Sigmoid colon (tissue), 7 donors: ENCODE measurements around the gene PAPOLG. TPM values are rescaled to one million over a fixed set of nuclear protein-coding genes. Genes with fewer than 3 reads are reported as not detected.

Experiments
- DNase-seq: peaks from one replicate; pipeline ENCODE4 v3.0.0-alpha.2; 2019
- H3K27ac ChIP-seq, 4 donors: fragments of 200-600 bp; sonication (generic); one replicate each; pipeline ENCODE4 v1.5.1; 2016 to 2019; ENCODE audit warnings: mild to moderate bottlenecking in 1 of 4
- H3K27me3 ChIP-seq, 3 donors: fragments of 200-600 bp; sonication (generic); one replicate each; pipeline ENCODE4 v1.5.1; 2019; ENCODE audit warnings: mild to moderate bottlenecking in 1 of 3
- H3K36me3 ChIP-seq, 4 donors: fragments of 200-600 bp; sonication (generic); one replicate each; pipeline ENCODE4 v1.5.1; 2016 to 2019
- H3K4me1 ChIP-seq, 4 donors: fragments of 200-600 bp; sonication (generic); one replicate each; pipeline ENCODE4 v1.5.1; 2017 to 2019
- H3K4me3 ChIP-seq, 4 donors: fragments of 200-600 bp; sonication (generic); one replicate each; pipeline ENCODE4 v1.5.1; 2017 to 2019; ENCODE audit warnings: mild to moderate bottlenecking in 2 of 4, moderate library complexity in 1 of 4
- H3K9me3 ChIP-seq, 4 donors: fragments of 200-600 bp in 3 of 4; sonication (generic) in 3 of 4; one replicate each; pipeline versions ENCODE4 v1.5.1 to v1.6.1; 2013 to 2019
- CTCF ChIP-seq, 4 experiments: fragments of 450-650 bp in 3 of 4; fragments of 200-600 bp in 1 of 4; IDR thresholded peaks; one replicate each; pipeline ENCODE4 v1.5.1; 2016 to 2019; ENCODE audit warnings: antibody characterized with exemption in 4 of 4, mild to moderate bottlenecking in 3 of 4, moderate library complexity in 2 of 4
- EP300 ChIP-seq, 4 donors: sonication (generic); formaldehyde crosslinking; IDR thresholded peaks; one replicate each; pipeline ENCODE4 v1.6.1; 2017; ENCODE audit warnings: antibody characterized with exemption in 4 of 4
- POLR2A ChIP-seq, 2 donors: fragments of 450-650 bp; IDR thresholded peaks; one replicate each; pipeline ENCODE4 v1.6.1; 2016; ENCODE audit warnings: antibody characterized with exemption in 2 of 2, mild to moderate bottlenecking in 2 of 2, moderate library complexity in 2 of 2
- POLR2AphosphoS5 ChIP-seq, 4 donors: sonication (generic); formaldehyde crosslinking; IDR thresholded peaks; one replicate each; pipeline ENCODE4 v1.6.1; 2017; ENCODE audit warnings: antibody characterized with exemption in 4 of 4
- WGBS, 2 donors: extraction: QIAGEN DNeasy Blood & Tissue Kit; methylation state at CpG; one replicate each; pipeline ENCODE4 v1.1.7; 2013; 5-methylcytosine and 5-hydroxymethylcytosine counted together
- intact Hi-C: fragments of 100-400 bp; cut with DNase I; formaldehyde crosslinking; loops from one replicate; pipeline ENCODE4 v1.15.1; 2023
- polyA plus RNA-seq, 3 donors: library from polyadenylated mRNA; stranded (reverse); fragments of 200-250 nt; gene quantifications; one replicate each; pipeline ENCODE4 v1.2.3, GENCODE V29; 2013
- small RNA-seq, 3 donors: library from RNA; depleted of rRNA; stranded (forward); fragments of <200 nt; gene quantifications; one replicate each; pipeline ENCODE3, GENCODE V24; 2016
- total RNA-seq, 4 donors: library from RNA; depleted of rRNA; stranded (reverse); fragments of >200 nt; gene quantifications; one replicate each; pipeline ENCODE4 v1.1.0, GENCODE V29; 2016
- donor health status: healthy with polysubstance abuse.
- donor health status: Bipolar disorder and iron deficiency.
- donor health status: healthy.

The PAPOLG gene
- total and polyA plus RNA-seq, 7 donors: 3.6 to 16.1 (median 10.7) TPM

- TF ChIP-seq CTCF (IDR thresholded peaks at IDR 0.05) (no peak), POLR2AphosphoS5 (IDR thresholded peaks at IDR 0.05) (no peak), EP300 (IDR thresholded peaks at IDR 0.05) (no peak), POLR2A (IDR thresholded peaks at IDR 0.05) (no peak)
- H3K4me1 ChIP-seq: no peaks in the 10 kb centered on the region
- WGBS, 2 donors: 89 to 94% methylated on average over 6 of the region's 6 CpGs
- no peaks in the 10 kb centered on the region for H3K9me3 ChIP-seq
- H3K27ac ChIP-seq: no peak overlapping the region
- intact Hi-C loops: no loop called here
- H3K4me3 ChIP-seq: no peak overlapping the region
- H3K27me3 ChIP-seq: no peaks in the 10 kb centered on the region
- H3K36me3 ChIP-seq: no peaks in the 10 kb centered on the region
- no peak for DNase-seq
These were observed 91.8 kb downstream of the PAPOLG start for GRCh38 chr2:60847854-60848253.

Small RNA genes lying within 50 kb of the gene (small RNA-seq; reads per million reads assigned to genes)
- gene RN7SL632P (0 to 0.06 (median 0) reads per million in 3 donors), gene RNU6-612P (0 reads per million in 3 donors)

Other genes starting within 250 kb of the PAPOLG start
- gene BCL11A, start 202.6 kb upstream of the PAPOLG start, total RNA-seq: 10 to 100 TPM; 16.3 to 39.6 (median 19.7) TPM
- 10 to 100 TPM in 1 of 3 donors, 1 to 10 TPM in 2; 3.6 to 14.5 (median 4.4) TPM for gene BCL11A, start 202.6 kb upstream of the PAPOLG start, polyA plus RNA-seq
- 10 to 100 TPM; 11.0 to 14.7 (median 12.5) TPM for gene REL, start 125.3 kb downstream of the PAPOLG start, total RNA-seq
- 10 to 100 TPM in 1 of 3 donors, 1 to 10 TPM in 2; 1.2 to 10.2 (median 2.3) TPM for gene REL, start 125.3 kb downstream of the PAPOLG start, polyA plus RNA-seq